Right renal pelvis (tissue), 4 donors: Measurements from ENCODE around the gene CCDC71. TPM values are rescaled to one million over a fixed set of nuclear protein-coding genes. Genes with fewer than 3 reads are reported as not detected.

ENCODE experiments used
- DNase-seq, 4 donors: peaks; one replicate each; pipeline ENCODE4 v3.0.0-alpha.2; 2013; ENCODE audit warnings: low read depth in 4 of 4, low spot score in 3 of 4, missing footprints in 1 of 4
- polyA plus RNA-seq, 4 donors: library from polyadenylated mRNA; unstranded; fragments of 120-200 nt; gene quantifications; one replicate each; pipeline ENCODE4 v1.2.1, GENCODE V29; 2013; ENCODE audit not compliant: insufficient read length in 4 of 4

CCDC71 gene
- polyA plus RNA-seq, 4 donors = 23.3 to 28.8 (median 27.0) TPM

DNA sequence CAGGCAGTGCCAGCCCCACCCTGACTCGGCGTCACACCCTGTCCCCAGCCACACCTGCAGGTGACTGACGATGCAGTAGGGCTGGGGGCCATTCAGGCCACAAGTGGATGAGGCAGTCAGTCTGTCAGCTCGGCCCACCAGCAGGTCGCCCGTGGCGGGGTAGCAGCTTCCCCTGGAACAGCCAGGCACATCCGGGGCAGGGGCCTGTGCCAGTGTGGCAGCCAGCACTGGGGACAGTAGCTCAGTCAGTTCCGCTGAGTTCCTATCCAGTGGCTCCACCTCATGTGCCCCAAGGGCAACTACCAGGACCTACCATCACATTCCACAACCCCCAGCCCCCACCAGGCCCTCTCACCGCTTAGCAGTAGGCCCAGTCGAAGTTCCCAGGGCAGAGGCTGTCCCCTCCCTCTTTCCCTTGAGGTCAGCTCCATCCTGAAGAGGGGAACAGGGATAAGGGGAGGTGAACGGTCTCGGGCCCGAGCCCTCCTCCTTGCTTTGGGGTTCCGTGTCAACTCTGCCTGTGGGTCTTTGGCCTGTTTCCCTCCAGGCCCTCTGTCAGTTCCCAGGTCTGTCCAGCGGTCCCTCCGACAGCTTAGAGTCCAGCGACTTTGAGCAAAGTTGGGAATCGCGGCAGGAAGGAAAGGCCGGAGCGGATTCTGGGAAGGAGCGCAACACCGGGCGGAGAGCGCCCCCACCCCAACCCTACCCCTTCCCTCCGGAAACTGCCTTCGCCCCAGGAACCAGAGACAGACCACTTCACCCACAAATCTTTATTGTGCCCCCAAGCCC, 33.5 kb downstream of the CCDC71 start, which contains the start of gene LAMB2:
Gene LAMB2, minus strand, starts transcription at position 614 of the 789 bp plus-strand sequence. Its CDS starts 183 bp downstream, at position 431.
- DNase-seq = peak; percentile 70 to 76 (median 72)

DNA sequence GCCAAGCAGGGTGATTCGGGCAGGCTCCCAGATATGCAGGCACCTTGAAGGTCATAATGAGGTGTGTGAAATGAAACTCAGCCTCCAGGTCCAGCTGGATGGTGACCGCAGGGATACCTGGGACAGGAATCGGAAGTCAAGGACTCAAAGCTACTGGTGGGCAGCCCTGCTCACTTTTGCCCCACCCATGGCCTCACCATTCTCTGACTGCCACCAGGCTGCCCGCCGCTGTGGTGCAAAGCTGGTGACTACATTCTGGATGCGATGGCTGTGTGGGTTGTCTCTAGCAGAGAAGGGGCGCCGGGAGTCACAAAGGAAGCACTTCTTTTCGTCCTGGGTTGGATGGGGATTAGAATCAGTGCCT, 34.1 kb downstream of the CCDC71 start:
- DNase-seq = no peak

DNA sequence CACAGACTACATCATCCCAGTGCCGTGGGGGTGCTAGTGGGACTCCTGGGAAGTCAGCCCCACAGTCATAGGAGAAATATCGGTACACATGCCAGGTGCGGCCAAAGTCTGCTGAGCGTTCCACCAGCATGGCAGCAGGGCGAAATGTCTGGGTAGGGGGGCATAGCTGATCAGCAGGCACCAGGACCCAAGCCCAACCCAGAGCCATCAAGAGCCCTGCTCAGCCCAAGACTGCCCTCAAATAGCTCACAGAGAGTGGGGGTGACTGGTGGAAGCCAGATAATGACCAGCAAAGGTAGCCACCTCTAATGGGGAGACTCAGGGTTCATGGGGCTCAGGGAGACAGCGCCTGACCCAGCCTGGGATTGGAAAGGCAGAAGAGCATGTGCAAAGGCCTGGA, 34.6 kb downstream of the CCDC71 start:
- no peak for DNase-seq

DNA sequence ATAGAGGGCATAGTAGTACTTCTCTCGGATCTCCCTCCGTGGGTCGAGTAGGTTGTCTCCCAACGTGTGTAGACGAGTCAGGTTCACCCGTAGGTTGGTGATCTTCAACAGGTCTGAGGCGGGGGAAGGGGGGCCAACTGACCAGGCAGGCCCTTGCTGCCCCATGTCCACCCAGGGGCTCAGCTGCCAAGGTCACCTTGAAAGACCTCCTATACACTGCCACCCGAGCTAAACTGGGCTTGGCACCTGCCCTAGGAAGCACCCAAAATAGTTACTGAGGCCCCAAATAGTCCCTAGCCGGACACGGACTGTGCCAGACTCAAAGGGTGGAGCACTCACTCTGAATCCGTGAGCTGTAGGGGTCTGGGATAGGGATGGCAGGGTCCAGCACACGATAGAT, 35.1 kb downstream of the CCDC71 start:
- no peak for DNase-seq

DNA sequence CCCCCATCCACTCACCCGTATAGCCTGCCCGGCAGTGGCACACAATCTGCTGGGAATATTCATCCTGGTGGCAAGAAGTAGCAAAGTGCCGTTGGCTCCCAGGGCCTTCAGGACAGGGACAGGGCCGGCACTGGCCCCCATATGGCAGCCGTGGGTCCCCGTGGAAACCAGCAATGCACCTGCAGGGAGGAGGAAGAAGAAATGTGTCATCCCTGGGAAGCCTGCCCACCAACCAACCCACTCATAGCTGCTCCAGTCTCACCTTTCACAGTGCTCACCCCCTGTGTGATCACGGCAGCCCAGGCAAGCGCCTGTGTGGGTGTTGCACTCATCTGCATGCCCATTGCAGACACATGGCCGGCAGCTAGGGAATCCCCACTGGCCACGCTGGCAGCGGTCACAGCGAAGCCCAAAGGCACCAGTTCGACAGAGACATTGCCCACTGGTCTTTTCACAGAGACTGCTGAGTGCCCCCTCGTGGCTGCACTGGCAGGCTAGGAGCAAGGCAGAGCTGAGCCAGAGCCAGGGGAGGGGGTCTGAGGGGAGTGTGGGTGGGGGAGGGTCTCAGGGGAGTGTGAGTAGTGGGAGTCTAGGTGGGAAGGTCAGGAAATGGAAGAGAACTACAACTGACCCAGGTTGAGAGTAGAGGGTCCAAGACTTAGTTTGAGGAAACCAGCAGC, 41.0 kb downstream of the CCDC71 start:
- DNase-seq = no peak

DNA sequence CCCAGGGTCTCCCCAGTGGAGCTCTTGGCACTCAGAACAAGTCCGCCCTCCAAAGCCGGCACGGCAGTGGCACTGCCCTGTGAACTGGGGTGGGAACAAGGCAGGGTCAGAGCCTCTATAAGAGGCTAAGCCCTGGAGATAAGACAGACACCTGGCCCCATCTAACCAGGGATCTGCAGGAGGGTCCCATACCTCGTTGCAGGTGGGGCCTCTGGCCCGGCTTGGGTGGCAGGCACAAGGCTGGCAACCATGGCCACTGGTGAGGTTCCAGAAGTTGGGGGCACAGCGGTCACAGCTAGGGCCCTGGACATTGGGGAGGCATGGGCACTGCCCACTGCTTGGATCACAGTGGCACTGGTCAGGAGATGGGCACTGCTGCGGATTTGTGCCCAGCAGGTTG, 41.9 kb downstream of the CCDC71 start:
- DNase-seq = no peak

DNA sequence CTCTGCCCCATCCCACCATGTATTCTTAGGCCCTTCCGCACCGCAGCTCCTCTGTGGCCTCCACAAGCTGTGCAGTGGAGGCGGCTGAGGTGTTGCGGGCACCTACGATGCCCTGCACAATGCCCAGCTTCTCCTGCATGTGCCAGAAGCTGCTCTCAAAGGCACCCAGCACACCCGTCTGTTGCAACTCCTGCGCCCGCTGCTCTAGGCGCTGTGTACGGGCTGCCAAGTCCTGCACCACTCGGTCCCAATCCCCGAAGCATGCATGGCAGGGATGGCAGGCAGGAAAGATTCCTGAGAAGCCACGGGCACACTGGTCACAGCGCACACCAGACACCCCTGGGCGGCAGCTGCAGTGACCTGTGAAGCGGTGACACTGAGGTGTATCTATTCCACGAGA, 42.4 kb downstream of the CCDC71 start:
- DNase-seq = no peak

DNA sequence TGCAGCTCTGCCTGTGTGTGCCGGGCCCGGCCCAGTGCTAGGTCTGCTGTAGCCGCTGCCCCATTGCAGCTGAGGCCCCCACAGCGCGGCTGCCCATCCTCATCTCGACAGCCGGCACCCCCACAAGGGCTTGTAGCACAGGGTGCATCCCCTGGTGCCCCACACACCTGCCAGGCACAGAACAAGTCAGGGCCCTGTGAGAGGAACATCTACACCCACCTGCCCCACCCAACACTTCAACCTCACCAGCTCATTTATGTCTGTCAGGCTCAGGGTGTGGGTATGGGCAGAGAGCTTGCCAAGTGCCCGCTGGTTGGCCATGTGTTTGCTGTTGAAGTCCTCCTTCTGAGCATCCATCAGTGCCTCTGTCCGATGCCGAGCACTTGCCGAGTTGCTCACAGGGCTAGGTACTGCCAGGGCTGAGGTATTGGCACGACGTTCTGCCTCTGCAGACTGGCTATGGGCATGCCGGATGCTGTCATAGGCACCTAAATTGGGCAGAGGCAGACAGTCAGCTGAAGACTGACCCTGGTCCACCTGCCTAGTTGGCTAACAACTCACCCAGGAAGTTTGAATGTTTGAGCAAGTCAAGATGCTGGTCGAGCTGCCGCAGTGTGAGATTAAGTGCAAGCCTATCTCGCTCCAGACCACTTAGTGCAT, 43.1 kb downstream of the CCDC71 start:
- no peak for DNase-seq

DNA sequence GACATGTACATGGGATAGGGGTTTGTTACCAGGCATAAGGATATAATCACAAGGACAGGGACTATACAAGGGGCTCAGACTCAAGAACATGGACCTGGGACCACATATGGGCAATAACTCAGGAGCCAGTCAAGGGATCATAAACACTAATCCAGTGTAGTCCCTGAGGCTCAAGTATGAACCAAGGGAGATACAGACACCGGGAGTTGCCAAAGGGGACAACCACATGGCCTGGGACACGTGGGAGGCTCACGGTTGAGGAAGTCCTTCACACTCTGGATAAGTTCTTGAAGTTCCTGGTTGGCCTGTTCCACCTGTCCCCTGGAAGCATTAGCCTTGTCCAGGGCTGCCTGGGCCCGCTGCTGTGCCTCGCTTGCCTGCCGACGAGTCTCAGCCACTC, 43.7 kb downstream of the CCDC71 start:
- DNase-seq = no peak

DNA sequence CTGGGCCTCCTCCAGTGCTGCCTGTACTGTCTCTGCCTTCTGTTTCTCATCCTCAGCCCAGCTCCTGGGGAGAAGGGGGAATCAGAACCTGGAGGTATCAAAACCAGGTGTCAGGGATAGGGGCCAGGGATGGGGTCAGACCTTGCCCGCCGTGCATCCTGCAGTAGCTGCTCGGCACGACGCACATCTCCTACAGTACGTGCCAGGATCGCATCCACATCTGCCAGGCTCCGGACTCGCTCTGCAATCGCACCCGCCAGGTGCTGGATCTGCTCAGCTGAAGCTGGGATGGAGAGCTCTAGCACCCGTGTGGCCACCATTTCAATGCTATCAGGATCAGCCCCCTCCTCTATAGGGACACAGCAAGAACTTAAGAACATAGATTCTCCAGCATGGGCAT, 44.1 kb downstream of the CCDC71 start:
- DNase-seq = no peak

DNA sequence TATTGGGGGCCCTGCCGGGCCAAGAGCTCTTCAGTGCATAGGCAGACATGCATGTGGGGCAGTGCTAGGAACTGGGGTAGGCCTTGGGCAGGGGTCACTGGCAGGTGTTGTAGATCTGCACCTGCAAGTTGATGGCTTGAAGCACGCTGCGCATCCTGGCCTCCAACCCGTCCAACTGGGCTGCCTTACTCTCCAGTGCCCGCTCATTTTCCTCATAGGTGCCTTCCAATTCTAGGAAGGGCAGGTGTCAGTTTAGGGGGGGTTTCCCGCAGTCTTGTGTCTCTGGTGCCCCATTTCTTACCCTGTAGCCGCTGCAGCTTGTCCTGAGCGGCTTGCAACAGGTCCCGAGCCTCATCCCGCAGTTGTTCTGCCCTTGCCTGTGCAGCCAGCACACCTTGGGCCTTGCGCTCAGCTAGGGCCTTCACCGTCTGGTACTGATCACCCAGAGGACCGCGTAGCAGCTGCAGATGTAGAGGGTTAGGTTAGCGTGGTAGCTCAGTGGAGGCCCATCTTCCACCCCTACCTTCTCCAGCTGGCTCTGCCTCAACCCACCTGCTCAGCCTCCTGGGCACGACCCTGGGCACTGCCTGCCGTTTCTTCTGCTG, 44.9 kb downstream of the CCDC71 start:
- no peak for DNase-seq

DNA sequence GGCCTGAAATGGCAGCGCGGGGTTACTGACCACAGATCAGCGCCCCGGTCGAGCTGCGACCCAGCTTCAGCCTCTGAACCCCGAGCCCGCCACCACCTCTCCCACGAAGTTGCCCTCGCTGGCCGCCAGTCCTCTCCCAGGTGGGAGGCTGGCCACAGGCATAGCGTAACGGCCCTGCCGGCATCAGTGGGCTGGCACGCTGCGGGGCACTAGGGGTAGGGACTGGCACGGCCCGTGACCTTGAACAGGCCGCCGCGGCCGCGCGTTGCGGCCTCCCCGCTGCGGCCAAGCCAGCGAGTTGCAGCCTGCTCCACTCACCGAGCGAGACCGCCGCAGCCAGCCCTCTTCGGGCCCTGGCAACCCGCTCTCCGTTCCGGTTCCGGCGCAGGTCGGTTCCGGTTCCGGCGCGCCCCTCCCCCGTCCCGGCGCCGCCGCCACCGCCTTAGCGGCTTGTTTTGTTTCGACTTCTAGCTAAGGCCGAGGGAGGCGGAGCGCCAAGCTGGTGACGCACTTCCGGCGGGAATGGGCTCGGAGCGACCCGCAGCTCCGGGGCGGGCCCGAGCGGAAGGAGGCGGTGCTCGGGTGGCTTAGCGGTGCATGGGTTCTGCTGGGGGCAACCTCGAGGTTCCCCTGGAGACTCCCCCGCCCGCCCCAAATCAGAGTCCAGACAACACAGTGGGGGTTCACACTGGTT, 45.5 kb downstream of the CCDC71 start, which contains the start of gene USP19:
Gene USP19, minus strand, starts transcription at position 386 of the 694 bp plus-strand sequence. CDS start 1,678 bp downstream, outside the sequence.
- peak; percentile 81 to 91 (median 86) for DNase-seq

DNA sequence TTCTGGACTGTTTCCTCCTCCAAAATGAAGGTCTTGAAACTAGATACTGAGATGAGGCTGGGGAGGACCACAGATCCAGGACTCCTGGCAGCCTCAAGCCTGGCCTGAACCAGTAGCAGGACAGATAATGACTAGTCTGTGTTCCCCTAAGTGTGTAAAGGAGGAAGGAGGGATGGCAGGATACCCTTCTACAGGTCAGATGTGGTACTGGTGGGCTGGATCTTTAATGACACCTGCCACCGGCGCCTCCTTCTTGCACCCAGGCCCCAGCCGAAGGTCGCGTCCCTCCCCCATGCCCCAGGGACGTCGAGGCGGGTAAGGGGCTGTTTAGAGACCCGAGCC, 46.1 kb downstream of the CCDC71 start:
- no peak for DNase-seq

DNA sequence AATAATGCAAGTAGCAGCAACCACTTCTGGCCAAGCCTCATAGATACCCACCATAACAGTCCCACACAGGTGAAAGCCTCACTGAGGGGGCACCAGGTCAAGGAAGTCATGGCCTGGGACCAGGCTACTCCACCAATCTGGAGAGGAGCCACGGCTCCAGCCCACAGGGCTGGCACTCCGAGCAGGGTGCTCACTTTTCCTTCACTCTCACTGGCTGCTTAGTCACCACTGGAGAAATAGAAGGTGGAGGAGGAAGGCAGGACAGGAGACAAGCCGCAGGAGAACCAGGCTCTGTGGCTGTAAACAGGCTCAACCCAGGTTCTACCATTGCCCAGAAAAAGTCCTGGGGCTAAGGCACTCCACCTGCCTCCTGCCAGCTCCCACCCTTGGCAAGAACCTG, 46.7 kb downstream of the CCDC71 start:
- DNase-seq = no peak

DNA sequence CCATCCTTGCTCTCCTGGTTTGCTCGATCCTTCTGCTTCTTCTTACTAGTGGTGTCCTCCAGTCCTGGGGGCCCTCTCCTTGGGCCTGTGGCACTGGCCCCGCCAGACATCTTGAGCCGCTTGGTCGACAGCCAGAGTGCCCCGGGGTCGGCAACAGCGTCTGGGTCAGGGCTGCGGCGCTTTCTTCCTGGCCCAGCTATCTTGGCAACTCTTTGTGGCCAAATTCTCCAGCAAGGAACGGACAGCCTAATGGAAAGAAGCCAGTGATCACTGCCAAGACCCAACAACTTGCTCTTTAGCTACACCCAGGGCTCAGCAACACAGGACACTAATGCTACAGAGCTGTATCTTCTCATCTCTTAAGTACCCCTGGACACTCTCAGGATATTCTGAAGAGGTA, 47.1 kb downstream of the CCDC71 start:
- no peak for DNase-seq

Other genes with a start within 250 kb of the CCDC71 start
- gene ARIH2, start 247.5 kb downstream of the CCDC71 start, polyA plus RNA-seq = 10 to 100 TPM; 61.8 to 78.2 (median 68.3) TPM
- 10 to 100 TPM; 38.2 to 56.2 (median 41.4) TPM for gene P4HTM, start 176.1 kb downstream of the CCDC71 start, polyA plus RNA-seq
- 100 to 1,000 TPM; 180 to 201 (median 191) TPM for gene WDR6, start 158.9 kb downstream of the CCDC71 start, polyA plus RNA-seq
- gene DALRD3, start 147.8 kb downstream of the CCDC71 start, polyA plus RNA-seq = 10 to 100 TPM; 68.5 to 79.5 (median 71.9) TPM
- gene NDUFAF3, start 144.2 kb downstream of the CCDC71 start, polyA plus RNA-seq = 10 to 100 TPM; 65.7 to 82.2 (median 71.2) TPM
- gene IMPDH2, start 136.9 kb downstream of the CCDC71 start, polyA plus RNA-seq = 100 to 1,000 TPM; 206 to 230 (median 208) TPM
- gene QRICH1, start 72.3 kb downstream of the CCDC71 start, polyA plus RNA-seq = 10 to 100 TPM; 76.8 to 90.3 (median 89.5) TPM
- 100 to 1,000 TPM; 275 to 317 (median 282) TPM for gene QARS1, start 61.6 kb downstream of the CCDC71 start, polyA plus RNA-seq
- gene USP19, start 45.5 kb downstream of the CCDC71 start, polyA plus RNA-seq = 10 to 100 TPM; 50.2 to 63.5 (median 57.6) TPM
- 100 to 1,000 TPM; 359 to 408 (median 390) TPM for gene LAMB2, start 33.3 kb downstream of the CCDC71 start, polyA plus RNA-seq
- gene KLHDC8B, start 5.3 kb upstream of the CCDC71 start, polyA plus RNA-seq = 10 to 100 TPM; 41.8 to 46.1 (median 43.8) TPM
- gene C3orf62, start 110.9 kb upstream of the CCDC71 start, polyA plus RNA-seq = 10 to 100 TPM in 3 of 4 donors, 1 to 10 TPM in 1; 9.5 to 12.0 (median 11.5) TPM
- gene USP4, start 173.7 kb upstream of the CCDC71 start, polyA plus RNA-seq = 10 to 100 TPM; 56.2 to 64.4 (median 60.0) TPM
- gene GPX1, start 192.0 kb upstream of the CCDC71 start, polyA plus RNA-seq = 100 to 1,000 TPM; 115 to 195 (median 124) TPM
- 100 to 1,000 TPM; 522 to 604 (median 543) TPM for gene RHOA, start 245.6 kb upstream of the CCDC71 start, polyA plus RNA-seq
- gene TCTA, start 246.1 kb upstream of the CCDC71 start, polyA plus RNA-seq = 10 to 100 TPM; 34.1 to 39.8 (median 36.3) TPM